ENCODE results near the gene RABGAP1L. TPM values are rescaled to one million over a fixed set of nuclear protein-coding genes. Genes with fewer than 3 reads are reported as not detected.

RABGAP1L gene
- total RNA-seq, 1 experiment from 2014 or later, result 76.9 TPM

- TF ChIP-seq AFF4 (CRISPR knock-in tag; IDR thresholded peaks at IDR 0.05; ENCODE audit: borderline replicate concordance) (no peak), ATF3 (CRISPR knock-in tag; conservative IDR thresholded peaks at IDR 0.05) (no peak), ATF6 (CRISPR knock-in tag; IDR thresholded peaks at IDR 0.05) (no peak), MXD4 (CRISPR knock-in tag; IDR thresholded peaks at IDR 0.05; ENCODE audit: borderline replicate concordance) (no peak), ZNF281 (CRISPR knock-in tag; IDR thresholded peaks at IDR 0.05) (no peak), ATF1 (CRISPR knock-in tag; IDR thresholded peaks at IDR 0.05) (no peak), SP1 (CRISPR knock-in tag; conservative IDR thresholded peaks at IDR 0.05) (no peak), ZSCAN18 (CRISPR knock-in tag; IDR thresholded peaks at IDR 0.05) (no peak), ZNF512 (CRISPR knock-in tag; IDR thresholded peaks at IDR 0.05; ENCODE audit: borderline replicate concordance) (no peak), ELF4 (CRISPR knock-in tag; IDR thresholded peaks at IDR 0.05; ENCODE audit: low read depth) (no peak), ZNF263 (CRISPR knock-in tag; IDR thresholded peaks at IDR 0.05; ENCODE audit: low read depth) (no peak), GABPB1 (CRISPR knock-in tag; IDR thresholded peaks at IDR 0.05) (no peak)
Measured at GRCh38 chr1:174568551-174568950, 409.2 kb downstream of the RABGAP1L start (continued).

GRCh38 chr1:174569240-174569639 lies 409.9 kb downstream of the RABGAP1L start:
- peaks cover 6% of the 10 kb centered on the region for H3K9me3 Mint-ChIP-seq
- no peak overlapping the region for H3K4me3 Mint-ChIP-seq
- H3K27ac Mint-ChIP-seq, result no peak overlapping the region; the same call in 1 of the 2 replicates
- TF ChIP-seq ZNF281 (CRISPR knock-in tag; IDR thresholded peaks at IDR 0.05) (no peak), MAX (CRISPR knock-in tag; IDR thresholded peaks at IDR 0.05) (no peak), AR (CRISPR knock-in tag; IDR thresholded peaks at IDR 0.05) (no peak), SMAD4 (CRISPR knock-in tag; IDR thresholded peaks at IDR 0.05) (no peak)
- ChIA-PET POLR2A (interaction anchor here (0.6 kb wide), 1 partner anchor 709 kb away, joined by 3 read pairs; no protein-coding TSS in a partner anchor), CTCF (interaction anchor here (1.0 to 1.4 kb wide), 3 partner anchors 157 to 307 kb away, joined by 3 to 6 read pairs (median 3); no protein-coding TSS in a partner anchor)
- no peaks in the 10 kb centered on the region for H3K36me3 Mint-ChIP-seq
- peak; percentile 81 for ATAC-seq
- no peak for DNase-seq (ENCODE audit: low spot score)
- H3K27me3 Mint-ChIP-seq (ENCODE audit: low read depth), result no peaks in the 10 kb centered on the region
- peaks cover 15% of the 10 kb centered on the region for H3K4me1 Mint-ChIP-seq
